Keratinocyte (primary cell): ENCODE results near the gene TUBB6. TPM values are rescaled to one million over a fixed set of nuclear protein-coding genes. Genes with fewer than 3 reads are reported as not detected.

ENCODE experiments used
- DNase-seq: peaks from one replicate; pipeline ENCODE4 v3.0.0-alpha.2; 2011; ENCODE audit warnings: low read depth, missing footprints, low spot score
- FAIRE-seq: peaks from 2 replicates; lab custom pipeline; 2011; peaks lifted over from hg19 to GRCh38; lab: Jason Lieb, UNC
- H2AFZ ChIP-seq: 2 replicates; pipeline ENCODE4 v1.6.0; 2012; ENCODE audit warnings: low read length, control low read depth, inconsistent platforms; ENCODE audit not compliant: control insufficient read depth
- H3K27ac ChIP-seq: 2 replicates; pipeline ENCODE4 v1.5.1; 2011; ENCODE audit warnings: low read length; ENCODE audit not compliant: control insufficient read depth, insufficient read depth
- H3K27me3 ChIP-seq: 3 replicates; pipeline ENCODE4 v1.6.0; 2011; ENCODE audit warnings: low read length; ENCODE audit not compliant: control insufficient read depth, insufficient read depth; ENCODE audit errors: extremely low read depth
- H3K36me3 ChIP-seq, 2 experiments: 2 replicates in 1 of 2; 3 replicates in 1 of 2; pipeline ENCODE4 v1.5.1; 2011; ENCODE audit warnings: low read length in 2 of 2, mild to moderate bottlenecking in 1 of 2; ENCODE audit not compliant: control insufficient read depth in 2 of 2, insufficient read depth in 2 of 2; ENCODE audit errors: extremely low read depth in 1 of 2
- H3K4me1 ChIP-seq: 3 replicates; pipeline ENCODE4 v1.5.1; 2011; ENCODE audit warnings: low read length; ENCODE audit not compliant: control insufficient read depth, insufficient read depth; ENCODE audit errors: extremely low read depth
- H3K4me2 ChIP-seq: 3 replicates; pipeline ENCODE4 v1.6.0; 2011; ENCODE audit warnings: low read depth, low read length; ENCODE audit not compliant: control insufficient read depth, insufficient read depth; ENCODE audit errors: extremely low read depth
- H3K4me3 ChIP-seq, 3 experiments: fragments of 200-600 bp in 1 of 3; sonication (generic) in 1 of 3; 2 replicates in 2 of 3; 3 replicates in 1 of 3; pipeline ENCODE4 v1.5.1; 2011 to 2016; ENCODE audit warnings: low read length in 3 of 3, mild to moderate bottlenecking in 3 of 3, control low read depth in 2 of 3, inconsistent platforms in 1 of 3, low read depth in 1 of 3, mixed read lengths in 1 of 3, mixed run types in 1 of 3, moderate library complexity in 1 of 3; ENCODE audit not compliant: control insufficient read depth in 2 of 3, insufficient read depth in 2 of 3; ENCODE audit errors: extremely low read depth in 1 of 3
- H3K79me2 ChIP-seq: 2 replicates; pipeline ENCODE4 v1.6.0; 2012; ENCODE audit warnings: low read length; ENCODE audit not compliant: control insufficient read depth, insufficient read depth
- H3K9ac ChIP-seq: 3 replicates; pipeline ENCODE4 v1.6.0; 2011; ENCODE audit warnings: low read length; ENCODE audit not compliant: control insufficient read depth, insufficient read depth; ENCODE audit errors: extremely low read depth
- H3K9me1 ChIP-seq: 3 replicates; pipeline ENCODE4 v1.6.0; 2011; ENCODE audit warnings: low read length; ENCODE audit not compliant: control insufficient read depth, insufficient read depth; ENCODE audit errors: extremely low read depth
- H3K9me3 ChIP-seq: 2 replicates; pipeline ENCODE4 v1.5.1; 2012; ENCODE audit warnings: low read depth, low read length; ENCODE audit not compliant: control insufficient read depth
- H4K20me1 ChIP-seq: 3 replicates; pipeline ENCODE4 v1.6.0; 2011; ENCODE audit warnings: low read length; ENCODE audit not compliant: control insufficient read depth, insufficient read depth; ENCODE audit errors: extremely low read depth
- EZH2 ChIP-seq: IDR thresholded peaks from one replicate; pipeline ENCODE4 v1.6.1; 2012; ENCODE audit warnings: inconsistent platforms, mild to moderate bottlenecking, low read length, moderate library complexity
- dilution Hi-C: fragments of 300-500 bp; cut with MboI; formaldehyde crosslinking; loops from one replicate; pipeline ENCODE4 v1.7.0; 2020; ENCODE audit warnings: low sequenced_read_pairs; ENCODE audit not compliant: extremely low pct_ligation_motif_present
- polyA plus RNA-seq, 5 experiments: library from polyadenylated mRNA; depleted of rRNA in 3 of 5; stranded (reverse) in 3 of 5; stranded (forward) in 1 of 5; unstranded in 1 of 5; fragments of >200 nt; gene quantifications; 1 replicate in 1 of 5; 2 replicates in 3 of 5; 3 replicates in 1 of 5; pipeline versions ENCODE4 v1.2.1 to v1.2.3, GENCODE V29; 2011 to 2012; ENCODE audit warnings: missing spikeins in 2 of 5, low read depth in 1 of 5, low replicate concordance in 1 of 5
- TF ChIP-seq, protein P1 (sequence below), 3 experiments: IDR thresholded peaks in 1 of 3; conservative IDR thresholded peaks in 1 of 3; optimal IDR thresholded peaks in 1 of 3; 2 replicates in 2 of 3; 3 replicates in 1 of 3; pipeline versions ENCODE3 to v1.5.1; 2011; ENCODE audit warnings: low read length in 3 of 3, mild to moderate bottlenecking in 3 of 3, moderate library complexity in 2 of 3, control low read depth in 1 of 3, inconsistent platforms in 1 of 3; ENCODE audit not compliant: insufficient read depth in 2 of 3; ENCODE audit errors: extremely low read depth in 1 of 3

Gene TUBB6
- polyA plus RNA-seq, 1 donor (not counting 4 experiments of a cell fraction or from before 2014, with no cell fraction given): 479 TPM

DNA sequence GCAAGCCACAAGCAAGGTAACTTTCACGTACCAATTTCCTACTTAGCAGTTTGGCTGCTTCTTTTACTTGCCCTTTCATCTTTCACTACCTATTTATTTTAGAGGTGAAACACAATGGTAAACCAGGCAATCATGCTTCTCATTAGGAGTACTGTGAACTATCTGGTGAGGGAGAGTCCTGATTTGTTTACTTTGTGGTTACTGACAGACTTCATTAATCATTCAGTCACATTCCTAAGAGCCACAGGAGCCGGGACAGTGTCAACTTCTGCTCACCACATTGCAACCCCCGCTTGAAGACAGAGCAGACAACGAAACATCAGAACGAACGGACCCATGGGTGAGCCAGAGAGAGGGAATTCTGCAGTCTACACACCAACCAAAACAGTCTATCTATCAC, 28.8 kb downstream of the TUBB6 start:
- Histone ChIP-seq H3K4me1 (no peaks in the 10 kb centered on the region), H3K4me2 (no peak overlapping the region), H3K9ac (no peak overlapping the region), H2AFZ (no peak overlapping the region), H3K9me3 (no peaks in the 10 kb centered on the region), H3K9me1 (no peaks in the 10 kb centered on the region), H3K79me2 (no peaks in the 10 kb centered on the region), H4K20me1 (no peaks in the 10 kb centered on the region), H3K4me3 (no peak overlapping the region), H3K36me3 (peaks cover 10 to 20% of the 10 kb centered on the region in 2 experiments), H3K27me3 (no peaks in the 10 kb centered on the region), H3K27ac (no peak overlapping the region)
- no peak for DNase-seq
- dilution Hi-C loops: no loop called here
- no peak for TF ChIP-seq EZH2
- TF ChIP-seq, protein P1, sequence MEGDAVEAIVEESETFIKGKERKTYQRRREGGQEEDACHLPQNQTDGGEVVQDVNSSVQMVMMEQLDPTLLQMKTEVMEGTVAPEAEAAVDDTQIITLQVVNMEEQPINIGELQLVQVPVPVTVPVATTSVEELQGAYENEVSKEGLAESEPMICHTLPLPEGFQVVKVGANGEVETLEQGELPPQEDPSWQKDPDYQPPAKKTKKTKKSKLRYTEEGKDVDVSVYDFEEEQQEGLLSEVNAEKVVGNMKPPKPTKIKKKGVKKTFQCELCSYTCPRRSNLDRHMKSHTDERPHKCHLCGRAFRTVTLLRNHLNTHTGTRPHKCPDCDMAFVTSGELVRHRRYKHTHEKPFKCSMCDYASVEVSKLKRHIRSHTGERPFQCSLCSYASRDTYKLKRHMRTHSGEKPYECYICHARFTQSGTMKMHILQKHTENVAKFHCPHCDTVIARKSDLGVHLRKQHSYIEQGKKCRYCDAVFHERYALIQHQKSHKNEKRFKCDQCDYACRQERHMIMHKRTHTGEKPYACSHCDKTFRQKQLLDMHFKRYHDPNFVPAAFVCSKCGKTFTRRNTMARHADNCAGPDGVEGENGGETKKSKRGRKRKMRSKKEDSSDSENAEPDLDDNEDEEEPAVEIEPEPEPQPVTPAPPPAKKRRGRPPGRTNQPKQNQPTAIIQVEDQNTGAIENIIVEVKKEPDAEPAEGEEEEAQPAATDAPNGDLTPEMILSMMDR (optimal IDR thresholded peaks at IDR 0.05 in 1 of 3, IDR thresholded peaks at IDR 0.05 in 1 of 3, conservative IDR thresholded peaks at IDR 0.05 in 1 of 3; ENCODE audit: extremely low read depth in 1 of 3, insufficient read depth in 2 of 3, low read length in 3 of 3): no peak
- FAIRE-seq: no peak

DNA sequence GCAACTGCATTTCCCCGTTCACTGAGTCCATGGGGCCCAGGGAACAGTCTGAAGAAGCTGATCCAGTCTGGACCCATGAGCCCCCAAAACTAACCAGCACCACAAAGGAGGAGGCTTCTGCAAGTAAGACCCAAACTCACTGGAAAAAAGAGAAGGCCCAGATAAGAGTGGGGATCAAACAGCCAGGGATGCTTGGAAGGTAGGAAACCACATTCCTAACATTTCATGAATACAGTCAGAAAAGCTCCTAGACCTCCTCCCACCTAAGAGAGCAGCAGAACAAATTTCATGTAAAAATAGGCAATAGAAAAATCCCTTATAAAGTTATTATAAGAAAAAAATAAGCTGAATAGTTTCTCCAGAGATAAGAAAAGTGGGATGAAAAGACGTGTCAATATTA, 30.3 kb downstream of the TUBB6 start:
- peaks cover 12 to 24% of the 10 kb centered on the region in 2 experiments for H3K36me3 ChIP-seq

More for the DNA sequence above, 30.3 kb downstream of the TUBB6 start:
- no peaks in the 10 kb centered on the region for H3K27me3 ChIP-seq
- dilution Hi-C loops: no loop called here
- H3K4me3 ChIP-seq: no peak overlapping the region
- TF ChIP-seq, protein P1 (optimal IDR thresholded peaks at IDR 0.05 in 1 of 3, IDR thresholded peaks at IDR 0.05 in 1 of 3, conservative IDR thresholded peaks at IDR 0.05 in 1 of 3; ENCODE audit: extremely low read depth in 1 of 3, insufficient read depth in 2 of 3, low read length in 3 of 3): no peak
- no peak for TF ChIP-seq EZH2
- H3K4me2 ChIP-seq: no peak overlapping the region
- no peak overlapping the region for H3K9ac ChIP-seq
- H3K79me2 ChIP-seq: no peaks in the 10 kb centered on the region
- H3K9me1 ChIP-seq: no peaks in the 10 kb centered on the region
- H3K4me1 ChIP-seq: no peaks in the 10 kb centered on the region
- no peaks in the 10 kb centered on the region for H3K9me3 ChIP-seq
- FAIRE-seq: no peak
- H3K27ac ChIP-seq: no peak overlapping the region
- DNase-seq: no peak
- H4K20me1 ChIP-seq: no peaks in the 10 kb centered on the region
- H2AFZ ChIP-seq: no peak overlapping the region
